NCI-H2196 treated with DMSO at 0.1 percent for 48 hours (cell line): Measurements from ENCODE around the gene MET.

ENCODE experiments used
- DNase-seq: peaks from one replicate; lab custom pipeline; 2025; ENCODE audit not compliant: unreplicated experiment; lab: John Stamatoyannopoulos, UW

MET gene

GRCh38 chr7:116780521-116780920 lies 108.5 kb downstream of the MET start:
- no peak for DNase-seq

- DNase-seq, result no peak
These were observed 109.0 kb downstream of the MET start for GRCh38 chr7:116780966-116781365.

- DNase-seq, result no peak
These were observed 109.6 kb downstream of the MET start for GRCh38 chr7:116781584-116781983.

- DNase-seq, result no peak
These were observed 110.2 kb downstream of the MET start for GRCh38 chr7:116782177-116782711.

- no peak for DNase-seq
These were observed 111.8 kb downstream of the MET start for GRCh38 chr7:116783666-116784318.

- DNase-seq, result no peak
These were observed 112.7 kb downstream of the MET start for GRCh38 chr7:116784647-116785046.

- no peak for DNase-seq
These were observed 113.8 kb downstream of the MET start for GRCh38 chr7:116785843-116786242.

- DNase-seq, result no peak
These were observed 114.9 kb downstream of the MET start for GRCh38 chr7:116786791-116787443.

- DNase-seq, result no peak
These were observed 115.9 kb downstream of the MET start for GRCh38 chr7:116787881-116788280.

GRCh38 chr7:116788572-116789197 lies 116.7 kb downstream of the MET start:
- no peak for DNase-seq

- DNase-seq, result no peak
These were observed 118.0 kb downstream of the MET start for GRCh38 chr7:116790025-116790424.

GRCh38 chr7:116792813-116793212 lies 120.8 kb downstream of the MET start:
- DNase-seq, result no peak

- DNase-seq, result no peak
These were observed 121.9 kb downstream of the MET start for GRCh38 chr7:116793795-116794340.

GRCh38 chr7:116796471-116796870 lies 124.5 kb downstream of the MET start:
- no peak for DNase-seq

- no peak for DNase-seq
These were observed 125.6 kb downstream of the MET start for GRCh38 chr7:116797612-116798011.

- DNase-seq, result no peak
These were observed 126.2 kb downstream of the MET start for GRCh38 chr7:116798232-116798631.

GRCh38 chr7:116799916-116800315 lies 127.9 kb downstream of the MET start:
- DNase-seq, result no peak

GRCh38 chr7:116800594-116800993 lies 128.6 kb downstream of the MET start:
- no peak for DNase-seq

- no peak for DNase-seq
These were observed 129.2 kb downstream of the MET start for GRCh38 chr7:116801092-116801710.

GRCh38 chr7:116802144-116802745 lies 130.2 kb downstream of the MET start:
- no peak for DNase-seq

- DNase-seq, result no peak
These were observed 130.8 kb downstream of the MET start for GRCh38 chr7:116802746-116803152.
